ENCODE data around the gene ABCA2.

ABCA2 gene

GRCh38 chr9:136969774-136970173 lies 58.3 kb downstream of the ABCA2 start:
- H3F3A ChIP-seq (ENCODE audit: insufficient read depth): no peaks in the 10 kb centered on the region
- no peak overlapping the region for H3K4me3 ChIP-seq (ENCODE audit: insufficient read depth, low read length, poor library complexity, severe bottlenecking)
- no peaks in the 10 kb centered on the region for H3K9me3 ChIP-seq (ENCODE audit: insufficient read depth, low read length)
- H3K9me2 ChIP-seq (replicated peaks; ENCODE audit: insufficient read depth, low read length): no peaks in the 10 kb centered on the region
- H4K20me1 ChIP-seq (ENCODE audit: low read depth, low read length): no peaks in the 10 kb centered on the region
- no peaks in the 10 kb centered on the region for H3K27me3 ChIP-seq (ENCODE audit: low read length)
- H3K27ac ChIP-seq (ENCODE audit: low read depth, low read length): no peak overlapping the region
- H3K4me2 ChIP-seq (ENCODE audit: low read depth, low read length, poor library complexity, severe bottlenecking): no peak overlapping the region
- no peaks in the 10 kb centered on the region for H3K79me2 ChIP-seq (ENCODE audit: insufficient read depth, low read length)
- no peak overlapping the region for H3K9ac ChIP-seq (ENCODE audit: low read length)
- no peaks in the 10 kb centered on the region for H3K36me3 ChIP-seq (ENCODE audit: low read length)
- H2AFZ ChIP-seq (ENCODE audit: low read depth, low read length, severe bottlenecking): no peak overlapping the region
- no peak for TF ChIP-seq EZH2phosphoT487 (conservative IDR thresholded peaks at IDR 0.05; ENCODE audit: low read length)
- TF ChIP-seq, protein P1, sequence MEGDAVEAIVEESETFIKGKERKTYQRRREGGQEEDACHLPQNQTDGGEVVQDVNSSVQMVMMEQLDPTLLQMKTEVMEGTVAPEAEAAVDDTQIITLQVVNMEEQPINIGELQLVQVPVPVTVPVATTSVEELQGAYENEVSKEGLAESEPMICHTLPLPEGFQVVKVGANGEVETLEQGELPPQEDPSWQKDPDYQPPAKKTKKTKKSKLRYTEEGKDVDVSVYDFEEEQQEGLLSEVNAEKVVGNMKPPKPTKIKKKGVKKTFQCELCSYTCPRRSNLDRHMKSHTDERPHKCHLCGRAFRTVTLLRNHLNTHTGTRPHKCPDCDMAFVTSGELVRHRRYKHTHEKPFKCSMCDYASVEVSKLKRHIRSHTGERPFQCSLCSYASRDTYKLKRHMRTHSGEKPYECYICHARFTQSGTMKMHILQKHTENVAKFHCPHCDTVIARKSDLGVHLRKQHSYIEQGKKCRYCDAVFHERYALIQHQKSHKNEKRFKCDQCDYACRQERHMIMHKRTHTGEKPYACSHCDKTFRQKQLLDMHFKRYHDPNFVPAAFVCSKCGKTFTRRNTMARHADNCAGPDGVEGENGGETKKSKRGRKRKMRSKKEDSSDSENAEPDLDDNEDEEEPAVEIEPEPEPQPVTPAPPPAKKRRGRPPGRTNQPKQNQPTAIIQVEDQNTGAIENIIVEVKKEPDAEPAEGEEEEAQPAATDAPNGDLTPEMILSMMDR (IDR thresholded peaks at IDR 0.05; ENCODE audit: insufficient read depth, low read length, poor library complexity, severe bottlenecking): no peak

DNA sequence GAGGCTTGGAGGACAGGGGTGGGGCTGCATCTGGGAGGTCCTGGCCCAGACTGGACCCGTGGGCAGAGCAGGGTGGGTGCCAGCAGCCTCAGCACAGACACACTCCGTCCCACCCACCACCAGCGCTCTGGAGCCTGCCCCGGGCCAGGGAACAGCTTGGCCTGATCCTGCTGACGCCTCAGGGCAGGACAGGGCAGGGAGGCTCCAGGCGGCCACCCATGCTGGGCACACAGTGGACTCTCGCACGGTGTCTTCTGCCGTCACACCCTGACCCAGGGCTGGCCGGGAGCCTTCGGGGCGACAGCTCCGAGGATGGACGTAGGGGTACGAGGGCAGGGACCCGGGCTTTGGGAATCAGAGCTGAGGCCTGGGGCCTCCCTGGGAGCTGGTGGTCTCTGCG lies 58.9 kb downstream of the ABCA2 start:
- H3K9me3 ChIP-seq (ENCODE audit: insufficient read depth, low read length): no peaks in the 10 kb centered on the region
- no peaks in the 10 kb centered on the region for H3K79me2 ChIP-seq (ENCODE audit: insufficient read depth, low read length)
- TF ChIP-seq, protein P1 (IDR thresholded peaks at IDR 0.05; ENCODE audit: insufficient read depth, low read length, poor library complexity, severe bottlenecking): no peak
- no peak for TF ChIP-seq EZH2phosphoT487 (conservative IDR thresholded peaks at IDR 0.05; ENCODE audit: low read length)
- H4K20me1 ChIP-seq (ENCODE audit: low read depth, low read length): no peaks in the 10 kb centered on the region
- H3K27ac ChIP-seq (ENCODE audit: low read depth, low read length): no peak overlapping the region
- H3K4me2 ChIP-seq (ENCODE audit: low read depth, low read length, poor library complexity, severe bottlenecking): no peak overlapping the region
- H3K4me3 ChIP-seq (ENCODE audit: insufficient read depth, low read length, poor library complexity, severe bottlenecking): no peak overlapping the region
- no peak overlapping the region for H3K9ac ChIP-seq (ENCODE audit: low read length)
- no peaks in the 10 kb centered on the region for H3K36me3 ChIP-seq (ENCODE audit: low read length)
- no peak overlapping the region for H2AFZ ChIP-seq (ENCODE audit: low read depth, low read length, severe bottlenecking)
- H3K9me2 ChIP-seq (replicated peaks; ENCODE audit: insufficient read depth, low read length): no peaks in the 10 kb centered on the region
- H3F3A ChIP-seq (ENCODE audit: insufficient read depth): no peaks in the 10 kb centered on the region
- H3K27me3 ChIP-seq (ENCODE audit: low read length): no peaks in the 10 kb centered on the region

DNA sequence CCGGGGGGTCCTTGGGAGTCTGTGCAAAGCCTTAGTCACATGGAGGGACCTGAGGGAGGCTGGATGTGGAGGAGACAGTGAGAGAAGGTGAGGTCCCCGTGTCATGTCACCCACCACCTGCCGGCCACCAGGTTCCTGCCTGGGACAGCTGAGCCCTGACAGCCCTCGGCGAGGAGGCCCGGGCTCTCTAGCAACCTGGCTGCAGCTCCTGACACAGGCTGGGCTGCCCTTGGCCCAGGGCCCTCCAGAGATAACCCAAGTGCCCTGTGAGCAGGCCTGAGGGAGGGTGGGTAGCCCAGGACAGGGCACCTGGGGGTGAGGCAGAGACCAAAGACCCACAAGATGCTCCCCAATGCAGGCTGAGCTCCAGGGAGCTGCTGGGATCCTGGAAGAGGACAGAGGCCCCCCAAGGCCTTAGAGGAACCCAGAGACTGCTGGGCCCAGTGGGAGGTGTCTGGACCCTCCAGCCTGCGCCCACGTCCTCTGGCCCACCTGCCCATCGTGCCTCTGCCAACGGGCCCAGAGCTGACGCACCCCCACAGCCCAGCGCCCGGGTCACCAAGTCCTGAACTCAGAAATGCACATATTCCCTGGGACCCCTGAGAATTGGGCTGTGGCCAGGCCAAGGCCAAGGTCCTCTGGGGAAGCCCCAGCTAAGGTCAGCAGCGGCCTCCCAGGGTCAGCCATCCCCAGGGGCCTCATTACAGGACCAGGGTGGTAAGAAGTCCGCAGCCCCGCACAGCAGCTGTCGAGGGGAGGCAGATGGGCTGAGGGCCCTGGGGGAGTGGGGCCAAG lies 59.5 kb downstream of the ABCA2 start:
- H3K9ac ChIP-seq (ENCODE audit: low read length): no peak overlapping the region
- H3K9me2 ChIP-seq (replicated peaks; ENCODE audit: insufficient read depth, low read length): no peaks in the 10 kb centered on the region
- no peaks in the 10 kb centered on the region for H3K27me3 ChIP-seq (ENCODE audit: low read length)
- H3K36me3 ChIP-seq (ENCODE audit: low read length): no peaks in the 10 kb centered on the region
- H3K9me3 ChIP-seq (ENCODE audit: insufficient read depth, low read length): no peaks in the 10 kb centered on the region
- no peaks in the 10 kb centered on the region for H3K79me2 ChIP-seq (ENCODE audit: insufficient read depth, low read length)
- TF ChIP-seq, protein P1 (IDR thresholded peaks at IDR 0.05; ENCODE audit: insufficient read depth, low read length, poor library complexity, severe bottlenecking): no peak
- no peak for TF ChIP-seq EZH2phosphoT487 (conservative IDR thresholded peaks at IDR 0.05; ENCODE audit: low read length)
- H3K27ac ChIP-seq (ENCODE audit: low read depth, low read length): no peak overlapping the region
- no peak overlapping the region for H3K4me2 ChIP-seq (ENCODE audit: low read depth, low read length, poor library complexity, severe bottlenecking)
- no peak overlapping the region for H3K4me3 ChIP-seq (ENCODE audit: insufficient read depth, low read length, poor library complexity, severe bottlenecking)
- H3F3A ChIP-seq (ENCODE audit: insufficient read depth): no peaks in the 10 kb centered on the region
- no peaks in the 10 kb centered on the region for H4K20me1 ChIP-seq (ENCODE audit: low read depth, low read length)
- no peak overlapping the region for H2AFZ ChIP-seq (ENCODE audit: low read depth, low read length, severe bottlenecking)
